ENCODE measurements around the gene PDZRN4. TPM values are rescaled to one million over a fixed set of nuclear protein-coding genes. Genes with fewer than 3 reads are reported as not detected.

Gene PDZRN4
- total RNA-seq, 4 donors from 2014 or later: 4.2 to 12.9 (median 8.0) TPM

GRCh38 chr12:41576925-41577324 is 388.8 kb downstream of the PDZRN4 start:
- no peaks in the 10 kb centered on the region for H3K4me1 ChIP-seq
- intact Hi-C loops (cut with DNase I; ENCODE audit: low total_unique reads): no loop called here
- in situ Hi-C loops (cut with MboI; ENCODE audit: low pct_ligation_motif_present in 1 of 4, low pct_unique_long_range_greater_than_20kb in 1 of 4, low sequenced_read_pairs in 3 of 4): no loop called here
- H3K27ac ChIP-seq: no peak overlapping the region
- WGBS, 2 donors (ENCODE audit: low coverage in 1 of 2): 67 to 80% methylated on average over 1 of the region's 1 CpG
- H3K27me3 ChIP-seq: no peaks in the 10 kb centered on the region
- H3K4me3 ChIP-seq: no peak overlapping the region
- H3K36me3 ChIP-seq: no peaks in the 10 kb centered on the region
- H3K9me3 ChIP-seq: no peaks in the 10 kb centered on the region
- TF ChIP-seq POLR2AphosphoS5 (IDR thresholded peaks at IDR 0.05) (no peak), POLR2A (IDR thresholded peaks at IDR 0.05) (no peak), EP300 (IDR thresholded peaks at IDR 0.05; ENCODE audit: low read depth) (no peak)
- TF ChIP-seq, protein P1, sequence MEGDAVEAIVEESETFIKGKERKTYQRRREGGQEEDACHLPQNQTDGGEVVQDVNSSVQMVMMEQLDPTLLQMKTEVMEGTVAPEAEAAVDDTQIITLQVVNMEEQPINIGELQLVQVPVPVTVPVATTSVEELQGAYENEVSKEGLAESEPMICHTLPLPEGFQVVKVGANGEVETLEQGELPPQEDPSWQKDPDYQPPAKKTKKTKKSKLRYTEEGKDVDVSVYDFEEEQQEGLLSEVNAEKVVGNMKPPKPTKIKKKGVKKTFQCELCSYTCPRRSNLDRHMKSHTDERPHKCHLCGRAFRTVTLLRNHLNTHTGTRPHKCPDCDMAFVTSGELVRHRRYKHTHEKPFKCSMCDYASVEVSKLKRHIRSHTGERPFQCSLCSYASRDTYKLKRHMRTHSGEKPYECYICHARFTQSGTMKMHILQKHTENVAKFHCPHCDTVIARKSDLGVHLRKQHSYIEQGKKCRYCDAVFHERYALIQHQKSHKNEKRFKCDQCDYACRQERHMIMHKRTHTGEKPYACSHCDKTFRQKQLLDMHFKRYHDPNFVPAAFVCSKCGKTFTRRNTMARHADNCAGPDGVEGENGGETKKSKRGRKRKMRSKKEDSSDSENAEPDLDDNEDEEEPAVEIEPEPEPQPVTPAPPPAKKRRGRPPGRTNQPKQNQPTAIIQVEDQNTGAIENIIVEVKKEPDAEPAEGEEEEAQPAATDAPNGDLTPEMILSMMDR (IDR thresholded peaks at IDR 0.05): no peak
- no peak for DNase-seq

DNA sequence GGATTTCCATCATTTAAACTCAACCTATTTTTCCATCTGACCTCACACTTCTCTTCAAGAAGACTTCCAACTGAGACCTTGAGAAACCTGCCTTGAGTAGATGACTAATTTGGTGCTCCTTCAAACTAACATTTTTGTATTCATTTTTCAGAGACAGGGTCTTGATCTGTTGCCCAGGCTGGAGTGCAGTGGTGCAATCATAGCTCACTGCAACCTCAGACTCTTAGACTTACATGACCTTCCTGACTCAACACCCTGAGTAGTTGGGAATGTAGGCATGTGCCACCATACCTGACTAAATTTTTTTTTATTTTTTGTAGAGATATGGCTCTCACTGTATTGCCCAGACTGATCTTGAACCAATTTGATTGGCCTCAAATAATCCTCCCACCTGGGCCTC is 389.9 kb downstream of the PDZRN4 start:
- intact Hi-C loops (cut with DNase I; ENCODE audit: low total_unique reads) (no loop called here), in situ Hi-C loops (cut with MboI; ENCODE audit: low pct_ligation_motif_present in 1 of 4, low pct_unique_long_range_greater_than_20kb in 1 of 4, low sequenced_read_pairs in 3 of 4) (no loop called here)
- Histone ChIP-seq H3K4me3 (no peak overlapping the region), H3K27me3 (no peaks in the 10 kb centered on the region), H3K36me3 (no peaks in the 10 kb centered on the region), H3K9me3 (no peaks in the 10 kb centered on the region), H3K27ac (no peak overlapping the region), H3K4me1 (no peaks in the 10 kb centered on the region)
- TF ChIP-seq, protein P1 (IDR thresholded peaks at IDR 0.05): no peak
- no peak for TF ChIP-seq POLR2AphosphoS5 (IDR thresholded peaks at IDR 0.05)
- no peak for TF ChIP-seq EP300 (IDR thresholded peaks at IDR 0.05; ENCODE audit: low read depth)
- no peak for TF ChIP-seq POLR2A (IDR thresholded peaks at IDR 0.05)
- DNase-seq: no peak

DNA sequence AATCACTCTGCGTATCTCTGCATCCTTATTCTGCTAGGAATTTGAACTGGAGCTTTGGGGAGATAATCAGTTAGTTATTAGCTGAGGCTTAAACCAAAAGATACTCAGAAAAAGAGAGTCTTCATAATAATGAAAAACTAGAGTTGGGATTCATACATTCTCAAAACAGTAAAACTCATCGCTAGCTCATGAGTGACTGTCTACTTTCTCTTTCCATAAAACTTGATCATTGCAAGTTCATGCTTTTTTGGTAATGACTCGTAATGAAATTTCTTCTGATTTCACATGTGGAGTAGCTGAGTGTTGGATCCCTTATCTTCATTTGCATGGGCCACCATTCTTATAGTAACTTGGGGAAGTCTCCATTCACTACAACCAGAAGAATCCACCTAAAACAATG is 397.7 kb downstream of the PDZRN4 start:
- no peaks in the 10 kb centered on the region for H3K4me1 ChIP-seq
- no peak overlapping the region for H3K27ac ChIP-seq
- H3K36me3 ChIP-seq: no peaks in the 10 kb centered on the region
- TF ChIP-seq POLR2AphosphoS5 (IDR thresholded peaks at IDR 0.05) (no peak), EP300 (IDR thresholded peaks at IDR 0.05; ENCODE audit: low read depth) (no peak), POLR2A (IDR thresholded peaks at IDR 0.05) (no peak)
- TF ChIP-seq, protein P1 (IDR thresholded peaks at IDR 0.05): no peak
- no peaks in the 10 kb centered on the region for H3K27me3 ChIP-seq
- DNase-seq: no peak
- no peaks in the 10 kb centered on the region for H3K9me3 ChIP-seq
- intact Hi-C loops (cut with DNase I; ENCODE audit: low total_unique reads): no loop called here
- H3K4me3 ChIP-seq: no peak overlapping the region
- WGBS, 2 donors (ENCODE audit: low coverage in 1 of 2): 80 to 83% methylated on average over 3 of the region's 3 CpGs
- in situ Hi-C loops (cut with MboI; ENCODE audit: low pct_ligation_motif_present in 1 of 4, low pct_unique_long_range_greater_than_20kb in 1 of 4, low sequenced_read_pairs in 3 of 4): no loop called here

GRCh38 chr12:41587574-41587973 is 399.5 kb downstream of the PDZRN4 start:
- TF ChIP-seq EP300 (IDR thresholded peaks at IDR 0.05; ENCODE audit: low read depth) (no peak), POLR2A (IDR thresholded peaks at IDR 0.05) (no peak), POLR2AphosphoS5 (IDR thresholded peaks at IDR 0.05) (no peak)
- TF ChIP-seq, protein P1 (IDR thresholded peaks at IDR 0.05): no peak
- Histone ChIP-seq H3K27ac (no peak overlapping the region), H3K4me1 (no peaks in the 10 kb centered on the region), H3K9me3 (no peaks in the 10 kb centered on the region), H3K36me3 (no peaks in the 10 kb centered on the region), H3K4me3 (no peak overlapping the region), H3K27me3 (no peaks in the 10 kb centered on the region)
- no peak for DNase-seq
- WGBS, 2 donors (ENCODE audit: low coverage in 1 of 2): 79 to 94% methylated on average over 1 of the region's 1 CpG
- intact Hi-C loops (cut with DNase I; ENCODE audit: low total_unique reads): no loop called here
- in situ Hi-C loops (cut with MboI; ENCODE audit: low pct_ligation_motif_present in 1 of 4, low pct_unique_long_range_greater_than_20kb in 1 of 4, low sequenced_read_pairs in 3 of 4): no loop called here
